Neural cell (in vitro differentiated cells): ENCODE data around the gene CHAC2. TPM values are rescaled to one million over a fixed set of nuclear protein-coding genes. Genes with fewer than 3 reads are reported as not detected.
A peak's percentile ranks its signal among the peaks of the same experiment; 100 is the strongest.

Experiments used
- H2AFZ ChIP-seq: fragments of 200-600, 300-800 bp; sonication (generic), shearing (Covaris generic); 2 replicates; pipeline ENCODE4 v1.6.0; 2014; ENCODE audit warnings: low read depth, mild to moderate bottlenecking, antibody characterized with exemption, low read length, moderate library complexity
- H3F3A ChIP-seq: fragments of 200-600 bp; shearing (Covaris generic); 2 replicates; pipeline ENCODE4 v1.6.1; 2016; ENCODE audit warnings: mild to moderate bottlenecking, moderate library complexity, mixed read lengths, antibody characterized with exemption, low read length; ENCODE audit not compliant: insufficient read depth, poor library complexity, severe bottlenecking
- H3K27ac ChIP-seq: fragments of 200-600, 300-800 bp; sonication (generic), shearing (Covaris generic); 2 replicates; pipeline ENCODE4 v1.5.1; 2014; ENCODE audit warnings: mild to moderate bottlenecking, low read length, moderate library complexity
- H3K27me3 ChIP-seq: fragments of 300-800, 200-600 bp; sonication (generic), shearing (Covaris generic); 2 replicates; pipeline ENCODE4 v1.6.0; 2014; ENCODE audit warnings: mild to moderate bottlenecking, low read depth, low read length, moderate library complexity; ENCODE audit not compliant: insufficient read depth
- H3K36me3 ChIP-seq: fragments of 300-800, 200-600 bp; sonication (generic), shearing (Covaris generic); 2 replicates; pipeline ENCODE4 v1.5.1; 2014; ENCODE audit warnings: mild to moderate bottlenecking, antibody characterized with exemption, low read length, moderate library complexity; ENCODE audit not compliant: insufficient read depth
- H3K4me2 ChIP-seq: fragments of 300-800, 200-600 bp; sonication (generic), shearing (Covaris generic); 2 replicates; pipeline ENCODE4 v1.6.0; 2014; ENCODE audit warnings: mild to moderate bottlenecking, low read length
- H3K4me3 ChIP-seq: fragments of 300-800, 200-600 bp; sonication (generic), shearing (Covaris generic); 2 replicates; pipeline ENCODE4 v1.5.1; 2014; ENCODE audit warnings: mild to moderate bottlenecking, low read length, moderate library complexity
- H3K79me2 ChIP-seq: fragments of 200-600 bp; shearing (Covaris generic); replicated peaks from 2 replicates; pipeline ENCODE4 v1.6.0; 2014; ENCODE audit warnings: mild to moderate bottlenecking, low read length, moderate library complexity; ENCODE audit not compliant: insufficient read depth
- H3K9ac ChIP-seq: fragments of 300-800, 200-600 bp; sonication (generic), shearing (Covaris generic); 2 replicates; pipeline ENCODE4 v1.6.1; 2016; ENCODE audit warnings: mild to moderate bottlenecking, low read length, mixed read lengths
- H3K9me2 ChIP-seq: fragments of 200-600 bp; shearing (Covaris generic); 2 replicates; pipeline ENCODE4 v1.6.1; 2016; ENCODE audit warnings: mild to moderate bottlenecking, low read length, mixed read lengths; ENCODE audit not compliant: insufficient read depth
- H3K9me3 ChIP-seq: fragments of 200-600, 300-800 bp; sonication (generic), shearing (Covaris generic); 2 replicates; pipeline ENCODE4 v1.6.1; 2016; ENCODE audit warnings: mild to moderate bottlenecking, mixed run types, low read length, moderate library complexity, mixed read lengths
- H4K20me1 ChIP-seq: fragments of 200-600 bp; shearing (Covaris generic); 2 replicates; pipeline ENCODE4 v1.6.1; 2016; ENCODE audit warnings: mild to moderate bottlenecking, mixed run types; ENCODE audit not compliant: insufficient read depth
- CTCF ChIP-seq: fragments of 450-650 bp; IDR thresholded peaks from 2 replicates; pipeline ENCODE4 v1.5.1; 2014; ENCODE audit warnings: antibody characterized with exemption, mild to moderate bottlenecking, moderate library complexity; ENCODE audit not compliant: poor library complexity, severe bottlenecking
- EP300 ChIP-seq: fragments of 450-650 bp; conservative IDR thresholded peaks from 2 replicates; pipeline ENCODE4 v1.6.1; 2014; ENCODE audit warnings: antibody characterized with exemption, mild to moderate bottlenecking, moderate library complexity; ENCODE audit not compliant: poor library complexity, severe bottlenecking
- EZH2 ChIP-seq: fragments of 200-600, 300-800 bp; shearing (Covaris generic), sonication (generic); IDR thresholded peaks from 2 replicates; pipeline ENCODE4 v1.6.1; 2014; ENCODE audit warnings: antibody characterized with exemption, low read length, borderline replicate concordance, mild to moderate bottlenecking; ENCODE audit not compliant: insufficient read depth, poor library complexity, severe bottlenecking
- MXI1 ChIP-seq: fragments of 450-650 bp; conservative IDR thresholded peaks from 2 replicates; pipeline ENCODE4 v1.6.1; 2014; ENCODE audit warnings: antibody characterized with exemption, mild to moderate bottlenecking; ENCODE audit not compliant: poor library complexity, severe bottlenecking
- POLR2AphosphoS5 ChIP-seq: IDR thresholded peaks from 2 replicates; pipeline ENCODE4 v1.6.1; 2012
- RAD21 ChIP-seq: fragments of 450-650 bp; conservative IDR thresholded peaks from 2 replicates; pipeline ENCODE4 v1.6.1; 2014; ENCODE audit warnings: antibody characterized with exemption, mild to moderate bottlenecking, moderate library complexity
- REST ChIP-seq: IDR thresholded peaks from 2 replicates; pipeline ENCODE4 v1.6.1; 2012; ENCODE audit warnings: borderline replicate concordance
- SMC3 ChIP-seq: fragments of 450-650 bp; conservative IDR thresholded peaks from 2 replicates; pipeline ENCODE4 v1.6.1; 2014; ENCODE audit warnings: antibody characterized with exemption, mild to moderate bottlenecking, moderate library complexity; ENCODE audit not compliant: poor library complexity
- TAF1 ChIP-seq: IDR thresholded peaks from 2 replicates; pipeline ENCODE4 v1.6.1; 2012; ENCODE audit warnings: low read depth
- polyA plus RNA-seq: library from polyadenylated mRNA; depleted of rRNA; stranded (reverse); fragments of >200 nt; gene quantifications from 2 replicates; pipeline ENCODE4 v1.2.3, GENCODE V29; 2014

Gene CHAC2
- polyA plus RNA-seq, 1 donor from 2014 or later, result 7.7 TPM

- H3K79me2 ChIP-seq, result peaks cover 64% of the 10 kb centered on the region
- H3K9me2 ChIP-seq, result no peaks in the 10 kb centered on the region
- H2AFZ ChIP-seq, result peak within 1 kb of the TSS; percentile 98
- no peaks in the 10 kb centered on the region for H3K36me3 ChIP-seq
- H3K27me3 ChIP-seq, result no peaks in the 10 kb centered on the region
- H3K27ac ChIP-seq, result peak within 1 kb of the TSS; percentile 89
- H3K4me3 ChIP-seq, result peak within 1 kb of the TSS; percentile 76
- H4K20me1 ChIP-seq, result no peaks in the 10 kb centered on the region
- peak within 1 kb of the TSS; percentile 91 for H3K9ac ChIP-seq
- TF ChIP-seq SMC3 (peak; percentile 42), REST (peak; percentile 83), EP300 (peak; percentile 74), RAD21 (peak; percentile 4), EZH2 (no peak), POLR2AphosphoS5 (peak; percentile 96), MXI1 (peak; percentile 90), TAF1 (peak; percentile 95), CTCF (no peak)
- H3F3A ChIP-seq, result no peaks in the 10 kb centered on the region
- H3K4me2 ChIP-seq, result peak within 1 kb of the TSS; percentile 97
- H3K9me3 ChIP-seq, result no peaks in the 10 kb centered on the region
These were observed 19.4 kb downstream of the CHAC2 start, which contains the start of the genes ASB3 and ERLEC1 for GRCh38 chr2:53786705-53787613. ASB3 (minus strand) TSS chr2:53786953; CDS start chr2:53765572, 21,381 bp downstream. ERLEC1 (plus strand) TSS chr2:53787044; CDS start chr2:53787211, 167 bp downstream.

GRCh38 chr2:53787614-53788289, 20.1 kb downstream of the CHAC2 start:
- Histone ChIP-seq H2AFZ (peak overlapping the region; percentile 63), H3K4me3 (peak overlapping the region; percentile 76), H3K36me3 (no peaks in the 10 kb centered on the region), H3K9ac (peak overlapping the region; percentile 91), H3K4me2 (peak overlapping the region; percentile 69), H3K27me3 (no peaks in the 10 kb centered on the region), H3K79me2 (peaks cover 56% of the 10 kb centered on the region), H3K9me3 (no peaks in the 10 kb centered on the region), H4K20me1 (no peaks in the 10 kb centered on the region), H3F3A (no peaks in the 10 kb centered on the region), H3K27ac (peak overlapping the region; percentile 89), H3K9me2 (no peaks in the 10 kb centered on the region)
- TF ChIP-seq POLR2AphosphoS5, result no peak
- TF ChIP-seq SMC3, result no peak
- no peak for TF ChIP-seq CTCF
- no peak for TF ChIP-seq EZH2
- no peak for TF ChIP-seq RAD21
- TF ChIP-seq TAF1, result no peak
- TF ChIP-seq REST, result no peak
- TF ChIP-seq MXI1, result no peak
- TF ChIP-seq EP300, result no peak
